Neural cell (in vitro differentiated cells): Measurements from ENCODE around the gene NME8. TPM values are rescaled to one million over a fixed set of nuclear protein-coding genes. Genes with fewer than 3 reads are reported as not detected.

Experiments
- polyA plus RNA-seq: library from polyadenylated mRNA; depleted of rRNA; stranded (reverse); fragments of >200 nt; gene quantifications from 2 replicates; pipeline ENCODE4 v1.2.3, GENCODE V29; 2014

Gene NME8
- polyA plus RNA-seq, 1 donor from 2014 or later, result not detected

Other genes with a start within 250 kb of the NME8 start
- not detected in 2 replicates for gene GPR141, start 164.8 kb upstream of the NME8 start, polyA plus RNA-seq
- gene SFRP4, start 68.2 kb downstream of the NME8 start, polyA plus RNA-seq, result not detected in 2 replicates
- gene EPDR1, start 72.0 kb downstream of the NME8 start, polyA plus RNA-seq, result 0.10 and 1.7 TPM in 2 replicates